ENCODE data around the gene AARS2.
"Not testable (repeated sequence)": the region's sequence is repeated elsewhere in the genome, so short reads cannot be mapped to it uniquely, and the experiment has no call there.

DNA sequence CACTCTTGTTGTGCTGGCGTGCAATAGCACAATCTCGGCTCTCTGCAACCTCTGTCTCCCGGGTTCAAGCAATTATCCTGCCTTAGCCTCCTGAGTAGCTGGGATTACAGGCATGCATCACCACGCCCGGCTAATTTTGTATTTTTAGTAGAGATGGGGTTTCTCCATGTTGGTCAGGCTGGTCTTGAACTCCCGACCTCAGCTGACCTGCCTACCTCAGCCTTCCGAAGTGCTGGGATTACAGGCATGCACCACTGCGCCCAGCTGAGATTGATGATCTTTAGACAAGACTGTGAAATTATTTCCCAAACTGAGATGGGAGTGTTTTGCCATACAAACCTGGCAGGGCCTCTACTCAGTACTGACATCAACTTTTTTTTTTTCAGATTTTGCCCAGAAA lies 1.5 kb upstream of the AARS2 start:
- TF ChIP-seq POLR2A (IDR thresholded peaks at IDR 0.05; ENCODE audit: low read depth); CTCF (IDR thresholded peaks at IDR 0.05); EP300 (IDR thresholded peaks at IDR 0.05); POLR2AphosphoS5 (IDR thresholded peaks at IDR 0.05): not testable (repeated sequence)
